NCI-H1092 (cell line): ENCODE results near the gene VEPH1.
A peak's percentile ranks its signal among the peaks of the same experiment; 100 is the strongest.

Experiments used
- DNase-seq: peaks from one replicate; lab custom pipeline; 2025; lab: John Stamatoyannopoulos, UW

VEPH1 gene

DNA sequence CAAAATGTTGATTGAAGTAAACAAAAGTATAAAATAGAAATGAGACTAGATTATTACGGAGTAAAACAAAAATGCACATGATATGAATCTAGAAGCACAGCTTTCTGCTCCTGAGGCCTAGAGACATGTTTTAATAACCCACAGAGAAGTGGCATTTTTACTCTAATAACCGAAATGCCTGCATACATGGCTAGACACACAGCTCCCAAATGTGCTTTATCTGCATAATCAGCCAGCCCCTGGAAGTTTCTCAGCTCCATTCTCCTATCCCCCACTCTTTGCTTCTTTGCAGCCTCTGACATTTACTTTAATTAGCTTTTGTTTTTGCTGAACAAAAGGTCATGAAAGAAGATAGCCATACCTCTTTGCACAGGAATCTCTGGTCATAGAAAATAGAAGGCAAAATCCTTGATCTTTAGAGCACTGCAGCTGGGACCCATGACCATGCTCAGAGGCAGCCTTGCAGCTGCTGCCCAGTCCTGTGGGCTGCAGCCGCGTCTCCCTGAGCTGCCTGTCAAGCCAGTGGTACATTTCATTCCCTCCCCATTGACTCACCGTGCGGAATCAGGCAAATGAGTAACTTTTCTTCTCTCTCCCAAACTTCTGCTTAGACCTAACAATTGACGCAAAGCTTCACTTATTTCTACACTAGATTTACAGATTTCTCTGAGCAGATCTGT is at the start of gene VEPH1:
VEPH1 (minus strand) TSS at position 501 of the 680 bp plus-strand sequence. CDS start 8,067 bp downstream, outside the sequence.
- DNase-seq, result no peak

DNA sequence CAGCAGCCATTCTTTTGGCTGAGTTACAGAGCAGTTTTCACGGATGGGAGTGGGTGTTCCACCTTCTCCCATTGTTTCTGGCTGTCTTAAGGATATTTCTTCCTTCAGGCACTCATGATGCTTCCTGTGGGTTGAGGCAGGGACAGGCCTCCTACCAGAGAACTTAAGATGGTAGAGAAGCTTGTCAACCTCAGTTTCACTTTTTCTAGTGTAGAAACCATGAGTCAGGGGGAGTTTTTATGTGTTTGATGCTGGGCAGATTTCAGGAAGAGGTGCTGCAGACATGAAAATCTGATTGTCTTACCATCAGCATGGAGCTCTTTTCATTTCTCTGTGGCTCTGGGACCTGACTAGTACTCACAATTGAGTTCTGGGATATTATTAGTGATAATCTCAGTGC is 48.7 kb upstream of the VEPH1 start:
- DNase-seq, result no peak

DNA sequence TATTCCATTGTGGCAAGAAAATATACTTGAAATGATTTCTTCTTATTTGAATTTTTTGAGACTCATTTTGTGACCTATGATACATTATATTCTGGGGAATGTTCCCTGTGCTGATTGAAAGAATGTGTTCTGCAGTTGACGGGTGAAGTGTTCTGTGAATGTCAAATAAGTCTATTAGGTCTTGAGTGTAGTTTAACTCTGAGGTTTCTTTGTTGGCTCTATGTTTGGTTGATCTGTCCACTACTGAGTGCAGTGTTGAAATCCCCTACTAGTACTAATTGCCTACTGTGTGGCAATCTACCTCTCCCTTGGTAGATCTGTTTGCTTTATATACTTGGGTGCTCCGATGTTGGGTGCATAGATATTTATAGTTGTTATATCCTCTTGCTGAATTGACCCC is 46.3 kb upstream of the VEPH1 start:
- no peak for DNase-seq

DNA sequence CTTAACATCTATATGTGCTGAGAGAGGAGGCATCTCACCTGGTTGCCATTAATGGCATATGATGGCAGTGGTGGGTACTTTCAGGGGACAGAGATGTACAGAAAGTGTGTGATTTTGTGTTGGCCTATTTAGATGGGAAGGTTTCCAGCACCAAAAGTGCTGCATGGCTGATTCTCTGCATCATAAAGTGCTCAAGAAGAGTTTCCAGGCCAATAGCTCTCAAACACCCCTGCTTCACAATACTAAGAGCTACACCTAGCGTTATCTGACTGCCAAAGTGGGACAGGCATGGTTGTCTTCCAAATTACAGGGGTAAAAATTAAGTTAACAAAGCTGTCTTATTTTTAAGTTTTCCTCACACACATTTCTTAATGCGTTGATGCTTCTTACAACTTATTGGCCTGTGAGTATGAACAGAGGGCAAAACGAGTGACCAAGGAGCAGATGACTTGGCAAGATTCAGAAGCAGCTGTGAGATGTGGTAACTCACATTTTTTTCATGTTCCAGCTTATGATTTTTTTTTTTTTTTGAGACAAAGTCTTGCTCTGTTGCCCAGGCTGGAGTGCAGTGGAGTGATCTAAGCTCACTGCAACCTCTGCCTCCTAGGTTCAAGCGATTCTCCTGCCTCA is 41.4 kb upstream of the VEPH1 start:
- DNase-seq, result no peak

DNA sequence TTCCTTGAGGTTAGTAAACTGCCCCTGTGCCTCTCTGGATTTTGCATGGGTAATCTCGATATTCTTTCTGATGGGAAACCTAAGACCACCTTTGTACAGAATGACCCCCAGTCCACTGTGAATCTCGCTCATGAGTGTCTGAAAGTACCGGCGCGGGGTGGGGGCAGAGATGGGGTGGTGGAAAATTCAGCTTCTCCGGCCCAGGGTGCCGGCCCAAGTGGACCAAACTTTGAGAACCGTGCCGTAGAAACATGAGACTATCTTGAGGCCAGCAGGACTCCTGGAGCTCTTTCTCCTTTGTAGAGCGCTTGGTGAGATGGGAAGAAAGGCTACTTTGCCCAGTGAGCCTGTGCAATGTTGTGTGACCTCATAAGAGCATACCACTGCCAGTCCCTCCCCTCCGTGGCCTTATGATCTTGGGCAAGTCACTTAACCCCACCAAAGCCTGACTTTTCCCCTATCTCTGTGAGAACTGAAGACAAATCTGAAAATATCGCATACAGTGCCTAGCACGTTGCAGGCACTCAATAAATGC is 40.4 kb upstream of the VEPH1 start:
- no peak for DNase-seq

DNA sequence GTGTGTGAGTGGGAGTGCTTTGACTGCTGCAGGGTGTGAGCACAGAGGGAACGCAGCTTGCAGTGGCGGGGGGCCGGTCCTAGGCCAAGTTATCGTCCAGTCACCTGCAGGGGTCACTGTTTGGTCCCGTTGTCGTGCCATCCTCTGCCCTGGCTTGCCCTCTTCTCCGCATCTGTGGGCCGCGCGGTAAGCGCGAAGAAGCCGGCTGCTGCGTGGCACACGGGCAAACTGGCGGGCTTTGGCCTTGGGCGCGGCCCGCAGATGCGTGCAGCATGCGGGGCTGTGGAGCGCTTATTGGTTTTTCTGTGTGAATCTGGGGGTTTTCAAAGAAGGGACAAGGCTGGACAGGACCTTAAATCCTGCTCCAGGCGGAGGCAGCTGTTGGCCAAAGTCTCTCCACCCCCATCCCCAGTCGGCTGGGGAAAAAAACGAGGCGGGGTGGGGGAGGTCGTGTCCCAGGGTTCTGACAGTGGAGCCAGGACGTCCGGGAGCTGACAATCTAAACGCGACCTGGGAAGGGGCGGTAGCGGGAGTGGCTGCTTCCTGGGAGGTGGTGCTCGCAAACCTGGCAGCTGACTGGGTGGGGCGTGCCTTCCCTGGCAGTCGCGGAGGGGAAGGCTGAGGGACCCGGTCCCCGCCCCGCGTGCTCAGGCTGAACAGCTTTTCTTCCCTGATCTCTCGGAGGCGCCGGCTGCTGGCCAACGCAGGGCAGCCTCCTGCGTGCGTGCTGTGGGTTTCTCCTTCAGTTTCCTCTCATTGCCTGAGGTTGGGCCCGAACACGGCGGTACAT is 39.7 kb upstream of the VEPH1 start:
- no peak for DNase-seq

DNA sequence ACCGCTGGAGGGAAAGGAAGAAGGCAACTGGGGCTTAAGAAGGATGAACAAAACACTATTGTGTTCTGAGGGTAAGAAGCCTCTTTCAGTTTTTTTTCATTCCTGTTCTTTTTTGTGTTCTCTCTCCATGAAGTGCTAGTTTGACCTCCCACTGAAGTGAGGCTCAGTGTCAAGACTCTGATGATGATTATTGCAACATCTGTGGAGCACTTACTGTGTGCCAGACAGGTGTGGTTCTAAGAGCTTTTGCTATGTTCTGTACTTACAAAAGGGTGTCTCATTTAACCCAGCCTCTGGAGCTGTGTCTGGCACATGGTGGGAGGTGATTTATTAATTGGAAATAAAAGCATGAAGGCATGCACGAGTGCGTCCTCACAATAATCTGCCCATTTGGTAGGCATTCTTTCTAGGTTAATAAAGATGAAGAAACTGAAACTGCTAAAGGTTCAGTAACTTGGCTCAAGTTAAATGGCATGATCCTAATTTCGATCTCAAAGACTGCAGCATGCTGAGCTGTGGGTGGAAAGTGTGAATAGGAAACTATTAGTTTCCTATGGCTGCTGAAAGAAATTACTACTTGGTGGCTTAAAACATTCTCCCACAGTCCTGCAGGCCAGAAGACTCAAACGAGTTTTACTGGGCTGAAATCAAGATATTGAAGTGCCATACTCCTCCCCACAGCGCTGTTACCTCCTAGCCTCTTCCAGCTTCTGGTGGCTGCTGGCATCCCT is 38.5 kb upstream of the VEPH1 start:
- no peak for DNase-seq

DNA sequence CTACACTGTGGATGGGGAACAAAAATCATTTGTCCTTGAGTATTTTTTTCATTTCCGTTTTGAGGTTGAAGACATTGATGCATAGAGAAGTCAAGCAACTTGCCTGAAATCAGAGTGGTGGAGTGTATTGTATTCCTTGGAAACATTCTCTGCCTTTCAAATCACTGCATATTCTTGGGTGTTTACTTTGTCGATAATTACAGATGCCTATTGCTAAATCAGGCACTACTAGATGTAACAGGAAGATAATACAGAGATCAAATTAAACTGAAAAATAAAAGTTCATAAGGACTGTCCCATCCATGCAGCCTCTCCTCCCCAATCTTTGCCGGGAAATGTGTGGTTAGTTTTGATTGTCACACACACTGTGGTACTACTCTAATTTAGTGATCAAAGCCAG is 37.4 kb upstream of the VEPH1 start:
- DNase-seq, result no peak

DNA sequence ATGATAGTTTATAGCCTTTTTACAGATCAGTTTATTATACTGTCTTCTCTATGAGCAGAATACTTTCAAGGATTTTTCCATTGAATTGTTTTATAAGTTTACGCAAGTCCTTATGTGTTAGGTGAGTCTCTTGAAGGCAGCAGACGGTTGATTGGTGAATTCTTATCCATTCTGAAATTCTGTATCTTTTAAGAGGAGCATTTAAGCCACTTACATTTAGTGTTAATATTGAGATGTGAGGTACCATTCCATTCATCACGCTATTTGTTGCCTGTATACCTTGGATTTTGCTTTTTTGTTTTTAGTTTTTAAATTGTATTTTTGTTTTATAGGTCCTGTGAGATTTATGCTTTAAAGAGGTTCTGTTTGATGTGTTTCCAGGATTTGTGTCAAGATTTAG is 32.5 kb upstream of the VEPH1 start:
- DNase-seq, result no peak

DNA sequence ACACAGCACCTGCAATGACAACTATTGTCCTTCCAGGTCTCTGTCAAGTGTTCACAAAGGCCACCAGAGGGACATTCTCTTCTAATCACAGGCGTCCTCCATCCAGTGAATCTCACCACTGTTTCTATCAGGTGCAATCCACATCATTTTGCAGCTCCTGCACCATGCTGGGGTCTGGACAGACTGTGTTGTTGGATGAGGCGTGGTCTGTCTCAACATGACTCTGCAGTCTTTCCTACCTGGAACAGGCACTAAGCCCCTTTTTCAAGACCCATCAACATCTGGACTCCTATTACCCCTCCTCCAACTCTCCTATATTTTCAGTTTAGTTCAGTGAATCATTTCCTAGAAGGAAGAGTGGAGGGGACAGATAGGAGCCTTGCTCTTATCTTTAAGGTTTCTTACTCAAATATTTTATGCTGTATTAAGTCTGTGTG is 31.5 kb upstream of the VEPH1 start:
- no peak for DNase-seq

DNA sequence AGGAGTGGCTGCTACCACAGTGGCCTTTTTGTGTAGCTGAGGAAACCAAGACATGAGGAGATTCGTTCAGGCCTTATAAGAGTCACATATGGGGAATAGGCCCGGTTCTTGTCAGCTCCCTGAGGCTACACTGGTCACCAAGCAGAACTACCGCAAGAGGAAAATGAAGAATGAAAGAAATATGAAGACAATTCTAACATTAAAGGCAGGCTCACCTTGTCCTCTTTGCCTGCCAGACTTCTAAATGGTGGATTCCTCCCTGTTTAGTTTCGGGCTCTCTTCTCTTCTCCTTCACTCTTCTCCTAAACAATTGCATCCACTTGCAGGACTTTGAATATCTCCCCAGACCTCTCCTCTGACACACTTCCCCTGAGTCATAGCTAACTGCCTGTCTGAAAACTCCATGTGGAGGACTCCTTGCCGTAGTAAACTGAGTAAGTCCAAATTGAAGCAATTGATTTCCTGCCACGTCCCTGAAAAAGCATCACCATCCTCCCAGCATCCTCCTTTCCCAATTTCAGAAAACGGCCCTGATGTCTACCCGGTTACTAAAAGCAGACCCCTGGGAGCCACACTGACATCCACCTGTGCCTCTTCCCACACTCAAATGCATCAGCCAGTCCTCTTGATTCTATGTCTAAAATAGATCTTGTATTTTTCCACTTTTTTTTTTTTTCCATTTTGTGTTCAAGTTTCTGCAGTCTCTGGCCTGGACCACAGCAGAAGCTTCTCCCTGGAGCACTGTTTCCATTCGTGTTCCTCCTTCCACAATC is 30.3 kb upstream of the VEPH1 start:
- DNase-seq, result no peak

DNA sequence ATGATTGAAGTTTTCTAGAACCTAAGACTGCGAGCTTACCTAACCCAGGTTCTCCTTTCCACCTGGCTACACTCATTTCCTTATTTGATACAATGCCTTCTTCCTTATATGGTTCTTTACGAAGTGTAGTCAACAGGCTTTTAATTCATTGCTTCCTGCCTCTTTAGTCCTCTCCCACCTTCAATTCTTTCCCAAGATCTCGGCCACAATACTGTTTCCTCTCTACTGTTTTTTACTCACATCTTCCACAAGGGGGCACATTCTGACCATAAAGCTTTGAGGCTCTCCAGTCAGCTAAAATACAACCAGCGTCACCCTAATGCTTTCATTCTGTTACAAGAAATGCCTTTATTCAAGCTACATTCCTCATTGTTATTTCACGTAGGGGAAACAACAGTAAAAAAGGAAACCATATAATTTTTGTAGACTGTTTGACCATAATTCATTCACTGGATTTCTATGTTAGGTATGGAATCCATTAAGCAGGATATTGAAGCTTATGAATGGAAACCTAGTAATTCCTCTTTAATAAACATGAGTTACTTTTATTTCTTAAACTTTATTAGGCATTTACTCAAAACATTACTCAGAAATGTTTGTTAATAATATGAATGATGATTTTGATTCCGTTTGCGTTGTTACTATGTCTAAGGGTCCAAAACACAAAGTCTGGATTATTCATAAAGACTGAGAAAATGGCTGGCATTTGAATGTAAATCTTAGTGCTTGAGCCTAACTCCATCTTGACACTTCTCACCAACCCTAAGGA is 29.5 kb upstream of the VEPH1 start:
- peak; percentile 53 for DNase-seq

DNA sequence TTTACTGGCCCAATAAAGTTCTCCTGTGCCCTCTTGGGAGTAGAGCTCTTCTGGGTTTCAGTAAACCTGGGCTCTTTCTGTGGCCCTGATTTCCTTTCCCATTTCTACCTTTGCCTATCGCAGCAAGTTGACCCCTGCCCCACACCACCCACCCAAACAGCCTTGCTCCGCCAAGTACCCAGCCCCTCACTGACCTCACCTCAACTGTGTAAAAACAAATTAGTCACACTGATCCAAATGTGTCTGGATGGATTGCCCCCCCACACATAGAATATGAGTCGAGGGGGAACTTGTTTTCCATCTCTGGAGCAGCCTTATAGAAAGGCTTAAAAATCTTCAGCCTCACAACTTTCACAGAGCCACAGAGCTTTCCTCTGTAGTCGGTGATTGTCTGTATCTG is 28.6 kb upstream of the VEPH1 start:
- no peak for DNase-seq

DNA sequence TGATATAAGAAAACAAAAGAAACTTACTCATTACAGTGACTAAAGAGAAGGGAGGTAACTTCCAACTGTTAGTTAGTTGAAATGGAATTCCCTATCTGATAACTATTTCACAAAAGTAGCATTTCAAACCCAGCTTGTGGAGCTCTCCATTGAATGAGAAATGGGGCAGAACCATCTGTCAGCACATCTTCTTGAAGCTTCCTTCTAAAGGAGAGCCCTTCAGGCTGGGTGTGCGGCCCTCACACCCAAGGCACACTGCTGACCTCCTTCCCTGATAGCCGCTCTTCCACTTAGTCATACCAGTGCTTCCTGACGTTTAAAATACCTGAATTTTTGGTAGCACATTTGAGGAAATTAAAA is 28.1 kb upstream of the VEPH1 start:
- DNase-seq, result no peak

DNA sequence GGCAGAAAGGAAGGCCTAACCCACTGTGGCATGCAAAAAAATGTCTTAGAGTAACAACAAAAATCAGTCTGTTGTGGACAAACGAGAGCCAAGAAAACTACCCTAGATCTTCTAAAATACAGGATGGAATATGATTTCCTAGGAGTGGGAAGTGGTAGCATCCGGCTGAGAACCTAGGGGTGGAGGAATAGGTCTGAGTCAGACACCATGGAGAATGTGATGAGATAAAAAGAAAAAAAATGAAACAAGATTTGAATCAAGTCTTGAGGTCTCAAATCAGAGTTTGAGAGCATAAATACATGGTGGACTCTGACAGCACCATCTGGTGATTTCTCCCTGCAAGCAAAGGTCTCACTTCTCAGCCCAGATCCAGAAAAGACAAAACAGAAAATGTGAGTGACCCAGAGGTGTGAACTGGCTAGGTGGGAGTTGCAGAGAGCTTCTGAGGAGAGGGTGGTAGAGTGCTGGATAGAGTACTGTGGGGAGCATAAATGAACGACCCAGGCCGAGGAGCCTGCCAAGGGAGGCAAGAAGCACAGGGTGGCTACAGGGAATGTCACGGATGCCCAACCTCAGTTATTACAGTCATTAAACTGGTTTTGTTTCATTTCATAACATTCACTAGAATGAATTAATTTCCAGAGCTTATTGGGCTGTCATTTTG is 27.6 kb upstream of the VEPH1 start:
- DNase-seq, result no peak

DNA sequence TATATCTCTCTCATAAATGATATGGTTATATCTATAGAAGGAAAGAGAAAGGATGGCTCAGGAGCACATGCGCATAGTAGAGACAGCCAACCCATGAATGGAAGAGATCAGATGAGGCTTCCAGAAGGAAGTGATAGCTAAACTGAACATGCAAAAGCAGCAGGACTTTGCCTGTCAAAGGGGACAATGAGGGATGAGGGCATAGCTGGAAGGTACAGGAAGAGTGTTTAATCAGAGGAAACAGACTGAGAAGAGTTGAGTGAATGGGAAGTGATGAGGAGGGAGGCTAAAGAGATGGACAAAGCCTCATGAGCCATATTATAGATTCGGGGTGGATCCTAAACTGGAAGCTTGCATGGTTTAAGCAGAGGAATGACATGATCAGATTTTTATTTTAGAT is 26.5 kb upstream of the VEPH1 start:
- no peak for DNase-seq

DNA sequence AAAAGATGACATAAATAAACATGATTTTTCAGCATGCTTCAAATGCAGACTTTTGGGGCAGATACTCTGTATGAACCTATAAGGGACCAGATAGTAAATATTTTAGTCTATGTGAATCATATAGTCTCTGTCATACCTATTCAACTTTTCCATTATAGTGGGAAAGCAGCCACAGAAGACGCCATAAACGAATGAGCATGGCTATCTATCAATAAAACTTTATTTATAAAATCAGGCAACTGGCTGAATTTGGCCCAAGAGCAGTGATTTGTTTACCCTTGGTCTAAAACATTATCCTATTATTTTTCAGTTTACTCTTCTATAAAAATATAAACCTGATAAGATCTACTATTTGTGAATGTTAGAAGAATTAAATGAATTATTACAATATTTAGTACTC is 25.9 kb upstream of the VEPH1 start:
- DNase-seq, result no peak

DNA sequence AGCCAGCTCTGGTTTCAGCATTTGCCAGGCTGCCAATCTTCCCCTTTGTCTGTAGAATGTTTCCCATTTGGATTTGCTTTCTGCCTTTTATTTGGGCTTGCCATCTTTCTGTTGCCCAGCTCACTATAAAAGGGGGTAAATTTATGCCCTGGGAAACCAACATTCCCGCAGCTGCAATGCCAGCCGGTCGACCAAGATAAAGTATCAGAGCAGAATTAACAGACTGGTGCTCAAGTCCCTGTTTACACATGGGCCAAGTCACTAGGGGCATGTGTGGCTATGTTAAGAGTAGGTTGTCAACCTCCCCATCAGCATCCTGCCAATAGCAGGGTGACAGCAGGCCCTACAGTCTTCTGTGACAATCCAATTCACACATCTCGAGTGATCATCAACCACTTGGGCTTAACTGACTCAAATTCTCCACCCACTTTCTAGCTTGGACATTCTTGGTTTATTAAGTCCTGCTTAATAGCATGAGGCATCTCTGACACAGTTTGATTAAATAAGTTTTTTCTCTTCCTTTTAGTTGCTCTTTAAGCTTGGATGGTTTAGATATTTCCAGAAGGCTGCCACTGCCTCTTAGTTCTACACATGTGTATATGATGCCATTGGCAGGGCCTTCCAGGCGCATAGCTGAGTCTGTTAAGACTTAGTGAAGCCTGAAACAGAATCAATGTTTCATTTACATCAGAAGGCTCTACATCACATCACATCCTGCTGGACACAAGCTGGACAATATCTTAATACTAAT is 24.1 kb upstream of the VEPH1 start:
- no peak for DNase-seq

DNA sequence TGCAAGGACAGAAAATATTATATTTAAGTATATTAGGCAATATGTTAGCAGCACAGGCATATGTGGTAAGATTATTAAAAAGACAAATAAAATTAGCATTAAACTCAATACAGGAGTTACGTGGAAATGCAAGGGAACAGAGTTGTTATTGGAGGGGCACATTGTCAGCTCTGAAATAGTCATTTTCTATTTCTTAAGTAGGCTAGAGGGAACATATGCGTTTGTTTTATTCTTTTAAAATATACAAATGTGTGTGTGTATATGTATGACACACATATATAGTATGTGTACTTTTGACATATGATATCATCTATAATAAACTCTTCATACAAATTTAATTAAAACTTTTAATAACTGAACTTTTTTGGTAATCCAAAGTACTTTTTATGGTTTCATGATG is 22.8 kb upstream of the VEPH1 start:
- no peak for DNase-seq

DNA sequence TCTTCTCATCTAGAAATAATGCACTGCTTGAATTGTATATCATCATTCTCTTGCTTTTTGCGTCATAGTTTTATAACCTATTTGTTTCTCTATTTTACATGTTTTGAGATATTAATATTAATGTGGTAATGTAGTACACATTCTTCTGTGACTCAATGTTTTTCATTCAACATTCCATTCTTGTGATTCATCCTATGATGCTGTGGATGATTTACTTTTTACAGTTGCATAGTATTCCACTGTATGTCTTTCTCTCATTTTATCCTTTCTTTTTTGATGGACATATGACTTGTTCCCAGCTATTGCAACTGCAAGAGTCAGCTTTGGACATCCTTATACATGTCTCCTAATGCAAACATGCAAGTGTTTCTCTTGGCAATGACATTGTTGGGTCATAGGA is 20.6 kb upstream of the VEPH1 start:
- no peak for DNase-seq
